Activated T-helper 1 cell treated with anti-CD3 and anti-CD28 coated beads, Interleukin-12 subunit alpha, Interleukin-12 subunit beta, Interleukin-2, Interleukin-4 antibody, amounts not matched to agents 30 ng/mL and 10 ng/mL and 1 ng/mL, durations not matched to agents 14 hours and 24 hours and 36 hours (primary cell): ENCODE measurements around the gene RAB11FIP4. TPM values are rescaled to one million over a fixed set of nuclear protein-coding genes. Genes with fewer than 3 reads are reported as not detected.

ENCODE experiments used
- DNase-seq: peaks from one replicate; pipeline ENCODE4 v3.0.0; 2021; ENCODE audit warnings: low spot score
- H3K27ac Mint-ChIP-seq: one replicate; pipeline ENCODE4 v1.8.0; 2021; ENCODE audit warnings: mild to moderate bottlenecking, mixed read lengths
- H3K27me3 Mint-ChIP-seq: one replicate; pipeline ENCODE4 v1.8.0; 2022; ENCODE audit warnings: mild to moderate bottlenecking, moderate library complexity, mixed read lengths; ENCODE audit not compliant: insufficient read depth
- H3K36me3 Mint-ChIP-seq: one replicate; pipeline ENCODE4 v1.8.0; 2021; ENCODE audit warnings: low read depth, mixed read lengths
- H3K4me1 Mint-ChIP-seq: one replicate; pipeline ENCODE4 v1.8.0; 2021; ENCODE audit warnings: low read depth, mixed read lengths
- H3K4me3 Mint-ChIP-seq: one replicate; pipeline ENCODE4 v1.8.0; 2021; ENCODE audit warnings: mild to moderate bottlenecking, moderate library complexity, mixed read lengths
- H3K9me3 Mint-ChIP-seq: one replicate; pipeline ENCODE4 v1.8.0; 2021; ENCODE audit warnings: mixed read lengths
- intact Hi-C: fragments of 100-400 bp; cut with micrococcal nuclease; formaldehyde crosslinking; loops from one replicate; pipeline ENCODE4 v1.15.1; 2024
- total RNA-seq: library from RNA; stranded (reverse); gene quantifications from 2 replicates; pipeline ENCODE4 v1.2.3, GENCODE V29; 2022

RAB11FIP4 gene
- total RNA-seq, 1 donor from 2014 or later = 28.7 TPM

DNA sequence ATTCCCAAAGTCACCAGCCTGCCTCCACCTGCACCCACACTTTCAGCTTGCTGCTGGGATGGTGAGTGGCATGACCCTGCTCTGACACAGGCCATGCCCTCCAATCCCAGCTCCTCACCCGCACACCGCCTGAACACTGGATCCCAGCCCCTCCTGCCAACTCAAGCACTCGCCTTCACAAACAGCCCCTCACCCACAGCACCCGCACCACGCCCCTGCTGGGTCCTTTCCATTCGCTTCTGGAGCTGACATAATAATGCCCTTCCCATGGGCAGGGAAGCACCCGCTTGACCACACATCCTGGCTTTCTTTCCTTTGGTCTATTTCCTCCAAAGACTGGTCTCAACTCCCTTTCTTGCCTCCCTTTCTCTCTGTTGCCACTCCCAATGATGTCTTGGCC, 57.6 kb downstream of the RAB11FIP4 start:
- peaks cover 7% of the 10 kb centered on the region for H3K27me3 Mint-ChIP-seq
- H3K9me3 Mint-ChIP-seq = no peaks in the 10 kb centered on the region
- intact Hi-C loops = no loop called here
- no peaks in the 10 kb centered on the region for H3K36me3 Mint-ChIP-seq
- H3K4me3 Mint-ChIP-seq = no peak overlapping the region
- DNase-seq = no peak
- H3K4me1 Mint-ChIP-seq = peaks cover 4% of the 10 kb centered on the region
- H3K27ac Mint-ChIP-seq = no peak overlapping the region

- peaks cover 4% of the 10 kb centered on the region for H3K27me3 Mint-ChIP-seq
- no peaks in the 10 kb centered on the region for H3K9me3 Mint-ChIP-seq
- no peaks in the 10 kb centered on the region for H3K4me1 Mint-ChIP-seq
- no peak overlapping the region for H3K27ac Mint-ChIP-seq
- intact Hi-C loops = no loop called here
- H3K36me3 Mint-ChIP-seq = no peaks in the 10 kb centered on the region
- no peak for DNase-seq
- H3K4me3 Mint-ChIP-seq = no peak overlapping the region
These were observed 58.3 kb downstream of the RAB11FIP4 start for GRCh38 chr17:31449746-31450145.

GRCh38 chr17:31452101-31452500, 60.6 kb downstream of the RAB11FIP4 start:
- Mint-ChIP-seq H3K27me3 (peaks cover 9% of the 10 kb centered on the region), H3K4me3 (no peak overlapping the region), H3K4me1 (no peaks in the 10 kb centered on the region), H3K9me3 (no peaks in the 10 kb centered on the region), H3K27ac (no peak overlapping the region), H3K36me3 (no peaks in the 10 kb centered on the region)
- no peak for DNase-seq
- intact Hi-C loops = no loop called here

GRCh38 chr17:31452561-31453110, 61.2 kb downstream of the RAB11FIP4 start:
- DNase-seq = no peak
- Mint-ChIP-seq H3K27me3 (peaks cover 8% of the 10 kb centered on the region), H3K4me1 (no peaks in the 10 kb centered on the region), H3K27ac (no peak overlapping the region), H3K36me3 (no peaks in the 10 kb centered on the region), H3K4me3 (no peak overlapping the region), H3K9me3 (no peaks in the 10 kb centered on the region)
- intact Hi-C loops = no loop called here

- Mint-ChIP-seq H3K9me3 (no peaks in the 10 kb centered on the region), H3K27me3 (peaks cover 7% of the 10 kb centered on the region), H3K27ac (no peak overlapping the region), H3K36me3 (no peaks in the 10 kb centered on the region), H3K4me1 (no peaks in the 10 kb centered on the region), H3K4me3 (no peak overlapping the region)
- DNase-seq = no peak
- intact Hi-C loops = no loop called here
These were observed 62.4 kb downstream of the RAB11FIP4 start for GRCh38 chr17:31453896-31454295.

GRCh38 chr17:31456814-31457213, 65.3 kb downstream of the RAB11FIP4 start:
- no peak for DNase-seq
- Mint-ChIP-seq H3K27me3 (peaks cover 7% of the 10 kb centered on the region), H3K27ac (no peak overlapping the region), H3K9me3 (no peaks in the 10 kb centered on the region), H3K4me1 (no peaks in the 10 kb centered on the region), H3K4me3 (no peak overlapping the region), H3K36me3 (no peaks in the 10 kb centered on the region)
- intact Hi-C loops = no loop called here

DNA sequence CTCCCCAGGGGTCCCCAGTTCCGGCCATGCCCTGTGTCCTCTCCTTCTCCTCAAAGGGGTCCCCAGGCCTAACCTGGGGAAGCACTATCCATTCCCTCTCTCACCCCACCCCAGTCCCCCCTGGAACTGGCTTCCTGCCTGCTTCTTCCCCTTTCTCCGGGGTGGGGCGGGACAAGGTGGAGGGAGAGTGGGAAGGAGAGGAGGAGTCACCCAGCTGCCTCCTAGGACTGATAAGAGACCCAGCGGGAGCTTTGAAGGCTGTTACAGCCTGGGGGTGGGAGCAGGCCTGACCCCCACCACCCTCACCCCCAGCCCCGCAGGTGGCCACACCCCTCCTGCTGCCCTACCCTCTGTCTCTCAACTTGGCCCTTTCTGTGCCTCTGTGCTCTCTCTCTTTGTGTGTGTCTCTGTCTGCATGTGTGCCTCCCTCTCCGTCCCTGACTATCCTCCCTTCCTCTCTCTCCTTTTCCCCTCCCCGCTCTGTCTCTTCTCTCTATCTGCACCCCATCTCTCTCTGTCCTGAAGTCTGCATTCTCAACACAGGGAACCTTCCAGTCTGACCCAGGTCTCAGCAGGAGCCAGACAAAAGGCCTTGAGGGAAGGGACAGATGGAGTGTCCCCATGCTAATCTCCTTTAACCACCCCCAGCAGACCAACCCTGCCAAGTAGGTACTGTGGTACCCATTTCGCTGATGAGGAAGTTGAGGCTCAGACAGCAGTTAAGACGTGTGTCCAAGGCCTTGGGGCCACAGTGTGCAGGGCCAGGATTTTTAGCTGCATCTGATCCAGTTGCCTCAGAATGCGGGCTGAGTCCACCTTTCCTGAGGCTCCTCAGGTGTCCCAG, 66.1 kb downstream of the RAB11FIP4 start:
- H3K27ac Mint-ChIP-seq = no peak overlapping the region

GRCh38 chr17:31458829-31459228, 67.4 kb downstream of the RAB11FIP4 start:
- H3K27me3 Mint-ChIP-seq = peaks cover 7% of the 10 kb centered on the region
- no peak overlapping the region for H3K27ac Mint-ChIP-seq
- intact Hi-C loops = no loop called here
- H3K36me3 Mint-ChIP-seq = no peaks in the 10 kb centered on the region
- DNase-seq = no peak
- H3K4me1 Mint-ChIP-seq = no peaks in the 10 kb centered on the region
- no peak overlapping the region for H3K4me3 Mint-ChIP-seq
- H3K9me3 Mint-ChIP-seq = no peaks in the 10 kb centered on the region

More for the DNA sequence above, 66.1 kb downstream of the RAB11FIP4 start:
- no peaks in the 10 kb centered on the region for H3K4me1 Mint-ChIP-seq
- H3K27me3 Mint-ChIP-seq = peaks cover 7% of the 10 kb centered on the region
- intact Hi-C loops = no loop called here
- no peak overlapping the region for H3K4me3 Mint-ChIP-seq
- DNase-seq = no peak
- no peaks in the 10 kb centered on the region for H3K36me3 Mint-ChIP-seq
- no peaks in the 10 kb centered on the region for H3K9me3 Mint-ChIP-seq

DNA sequence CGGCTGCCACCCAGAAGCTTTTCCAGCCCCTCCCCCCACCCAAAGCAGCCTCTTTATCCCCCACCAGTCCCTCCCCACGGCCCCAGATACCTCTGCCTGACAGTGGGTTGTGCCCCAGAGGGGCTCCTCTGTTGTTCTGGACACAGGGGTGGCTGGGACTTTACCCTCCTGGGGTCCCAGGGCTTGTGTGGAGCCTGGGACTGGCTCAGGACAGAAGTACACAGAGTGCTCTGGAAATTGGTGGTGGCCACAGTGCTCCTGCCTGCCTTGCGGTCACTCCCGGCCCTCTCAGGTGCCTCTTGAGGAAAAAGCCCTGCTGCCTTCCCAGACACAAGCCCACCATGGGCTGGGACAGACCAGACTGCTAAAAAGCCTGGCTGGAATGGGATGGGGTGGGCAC, 68.2 kb downstream of the RAB11FIP4 start:
- no peaks in the 10 kb centered on the region for H3K9me3 Mint-ChIP-seq
- H3K4me3 Mint-ChIP-seq = no peak overlapping the region
- no peak for DNase-seq
- H3K4me1 Mint-ChIP-seq = no peaks in the 10 kb centered on the region
- no peaks in the 10 kb centered on the region for H3K36me3 Mint-ChIP-seq
- no peak overlapping the region for H3K27ac Mint-ChIP-seq
- intact Hi-C loops = no loop called here
- H3K27me3 Mint-ChIP-seq = peaks cover 6% of the 10 kb centered on the region

DNA sequence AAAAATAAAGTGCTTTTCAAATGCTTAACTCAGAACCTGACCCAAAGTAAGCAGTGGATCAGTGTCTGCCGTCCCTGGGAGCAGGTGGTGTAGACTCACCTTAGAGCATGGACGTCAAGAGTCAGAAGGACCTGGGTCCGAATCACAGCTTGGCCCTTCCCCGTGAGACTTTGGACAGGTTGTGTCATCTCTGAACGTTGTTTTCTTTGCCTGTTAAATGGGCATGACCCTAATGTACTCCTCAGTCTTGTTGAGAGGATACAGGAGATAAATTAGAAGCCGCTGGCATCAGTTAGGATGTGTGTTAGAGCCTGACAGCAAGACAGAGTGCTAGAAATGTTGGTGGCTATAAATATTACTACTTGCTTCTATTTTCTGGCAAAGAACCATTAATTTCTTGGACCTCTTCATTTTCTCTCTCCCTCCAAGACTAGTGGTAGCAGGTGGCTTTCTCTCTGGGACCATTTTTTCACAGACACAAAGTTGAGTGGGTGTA, 68.8 kb downstream of the RAB11FIP4 start:
- H3K4me3 Mint-ChIP-seq = no peak overlapping the region
- H3K36me3 Mint-ChIP-seq = no peaks in the 10 kb centered on the region
- no peaks in the 10 kb centered on the region for H3K9me3 Mint-ChIP-seq
- H3K4me1 Mint-ChIP-seq = no peaks in the 10 kb centered on the region
- no peak for DNase-seq
- no peak overlapping the region for H3K27ac Mint-ChIP-seq
- intact Hi-C loops = no loop called here
- H3K27me3 Mint-ChIP-seq = peaks cover 3% of the 10 kb centered on the region

GRCh38 chr17:31461227-31461810, 69.8 kb downstream of the RAB11FIP4 start:
- Mint-ChIP-seq H3K9me3 (no peaks in the 10 kb centered on the region), H3K4me1 (no peaks in the 10 kb centered on the region), H3K4me3 (no peak overlapping the region), H3K27me3 (no peaks in the 10 kb centered on the region), H3K27ac (no peak overlapping the region), H3K36me3 (no peaks in the 10 kb centered on the region)
- intact Hi-C loops = no loop called here
- no peak for DNase-seq

DNA sequence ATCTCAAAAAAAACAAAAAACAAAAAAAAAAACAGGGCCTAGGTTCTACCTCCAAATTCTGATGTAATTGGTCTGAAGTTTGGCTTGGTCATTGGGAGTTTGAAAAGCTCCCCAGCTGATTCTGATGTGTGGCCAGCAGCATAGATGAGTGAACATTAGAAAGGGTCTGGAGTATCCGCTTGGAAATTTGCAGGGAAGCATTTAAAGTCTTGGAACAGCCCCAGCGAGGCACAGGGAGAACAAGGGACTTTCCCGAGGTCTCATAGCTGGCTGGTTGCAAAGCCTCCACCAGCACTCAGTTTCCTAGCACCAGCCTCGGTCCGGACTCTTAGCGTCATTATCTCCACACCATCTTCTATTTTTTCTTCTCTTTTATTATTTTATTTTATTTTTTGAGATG, 70.8 kb downstream of the RAB11FIP4 start:
- DNase-seq = no peak
- Mint-ChIP-seq H3K36me3 (no peaks in the 10 kb centered on the region), H3K4me1 (no peaks in the 10 kb centered on the region), H3K4me3 (no peak overlapping the region), H3K9me3 (no peaks in the 10 kb centered on the region), H3K27ac (peak overlapping the region; percentile 12), H3K27me3 (no peaks in the 10 kb centered on the region)
- intact Hi-C loops = no loop called here

DNA sequence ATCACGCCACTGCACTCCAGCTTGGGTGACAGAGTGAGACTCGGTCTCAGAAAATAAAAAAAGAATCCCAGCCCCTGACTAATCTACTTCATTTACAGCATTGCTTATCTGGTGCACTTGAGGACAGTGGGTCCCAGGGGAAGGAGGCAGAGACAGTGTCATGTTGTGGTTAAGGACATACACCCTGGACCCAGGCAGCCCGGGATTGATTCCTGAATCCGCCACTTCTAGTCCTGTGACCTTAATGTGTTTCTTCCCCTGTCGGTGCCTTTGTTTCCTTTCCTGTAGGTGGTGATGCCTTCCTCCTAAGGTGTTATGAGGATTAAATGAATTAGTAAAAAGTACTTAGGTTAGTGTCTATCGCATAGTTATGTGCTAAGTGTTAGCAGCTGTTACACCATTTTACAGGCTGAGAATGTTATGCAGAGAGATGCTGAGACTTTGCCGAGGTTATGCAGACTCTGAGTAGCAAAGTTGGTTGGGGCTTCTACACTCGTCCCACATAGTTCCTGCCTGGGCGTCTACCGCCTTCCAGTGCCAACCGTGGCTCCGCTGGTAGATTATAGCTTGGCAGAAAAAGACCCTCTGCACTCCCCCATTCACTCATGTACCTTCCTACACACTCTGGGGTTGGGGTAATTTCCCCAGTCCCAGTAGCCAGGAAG, 74.8 kb downstream of the RAB11FIP4 start:
- DNase-seq = no peak
- Mint-ChIP-seq H3K4me3 (no peak overlapping the region), H3K36me3 (no peaks in the 10 kb centered on the region), H3K9me3 (no peaks in the 10 kb centered on the region), H3K27me3 (no peaks in the 10 kb centered on the region), H3K4me1 (no peaks in the 10 kb centered on the region), H3K27ac (no peak overlapping the region)
- intact Hi-C loops = no loop called here
